Measurements from ENCODE around the gene LSAMP.
"Not testable (repeated sequence)": the region's sequence is repeated elsewhere in the genome, so short reads cannot be mapped to it uniquely, and the experiment has no call there.

Gene LSAMP

DNA sequence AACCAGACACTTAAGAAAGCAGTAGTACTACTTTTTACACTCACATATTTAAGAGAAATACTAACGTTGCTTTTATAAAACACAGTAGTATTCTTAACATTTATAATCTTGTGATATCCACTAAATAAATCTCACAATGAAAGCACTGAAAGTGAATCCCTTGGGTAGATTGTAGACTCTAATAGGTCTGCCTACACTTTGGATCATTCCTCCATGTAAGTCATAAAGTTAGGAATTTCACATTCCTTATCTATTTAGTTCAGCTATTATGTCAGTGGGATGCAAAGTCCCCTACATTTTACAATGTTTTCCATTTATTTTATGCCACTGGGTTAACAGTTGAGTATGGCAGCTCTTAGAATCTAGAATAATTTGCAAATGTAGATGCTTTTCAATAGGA, 330.7 kb downstream of the LSAMP start:
- no peak for DNase-seq

DNA sequence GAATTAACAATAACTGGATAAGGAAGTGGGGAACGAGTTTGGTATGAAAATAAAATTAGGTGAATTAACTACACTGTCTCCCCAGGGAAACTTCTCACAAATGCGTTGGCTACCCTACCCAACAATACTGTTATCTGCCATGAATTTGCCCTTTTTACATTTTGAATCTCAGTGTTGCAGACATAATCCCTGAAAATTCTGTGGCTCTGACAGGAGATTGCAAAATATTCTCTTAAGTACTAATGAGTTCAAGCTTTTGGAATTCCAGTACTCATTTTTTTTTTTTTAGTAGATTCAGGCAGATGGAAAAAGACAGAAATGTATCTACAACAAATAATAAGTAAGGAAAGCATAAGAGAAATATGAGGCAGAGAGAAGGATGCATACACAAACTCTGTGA, 332.6 kb downstream of the LSAMP start:
- DNase-seq = no peak

DNA sequence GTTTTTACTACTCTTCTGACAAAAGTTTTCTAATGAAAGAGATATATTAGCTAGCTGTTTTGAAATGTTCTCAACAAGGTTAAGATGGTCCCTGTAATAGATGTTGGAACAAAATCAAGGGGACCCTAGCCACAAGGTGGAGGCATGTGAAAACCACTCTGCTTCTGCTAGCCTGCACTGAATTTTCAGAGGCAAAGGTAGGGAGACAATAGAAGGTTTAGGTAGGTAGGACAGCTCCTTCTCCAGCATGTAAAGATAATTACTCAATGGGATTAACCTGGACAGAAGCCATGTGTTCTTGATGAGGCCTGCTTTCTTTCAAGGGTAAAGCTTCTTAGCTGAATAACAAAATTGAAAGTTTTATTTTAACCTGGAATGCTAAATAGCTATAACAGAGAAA, 333.5 kb downstream of the LSAMP start:
- DNase-seq = no peak

DNA sequence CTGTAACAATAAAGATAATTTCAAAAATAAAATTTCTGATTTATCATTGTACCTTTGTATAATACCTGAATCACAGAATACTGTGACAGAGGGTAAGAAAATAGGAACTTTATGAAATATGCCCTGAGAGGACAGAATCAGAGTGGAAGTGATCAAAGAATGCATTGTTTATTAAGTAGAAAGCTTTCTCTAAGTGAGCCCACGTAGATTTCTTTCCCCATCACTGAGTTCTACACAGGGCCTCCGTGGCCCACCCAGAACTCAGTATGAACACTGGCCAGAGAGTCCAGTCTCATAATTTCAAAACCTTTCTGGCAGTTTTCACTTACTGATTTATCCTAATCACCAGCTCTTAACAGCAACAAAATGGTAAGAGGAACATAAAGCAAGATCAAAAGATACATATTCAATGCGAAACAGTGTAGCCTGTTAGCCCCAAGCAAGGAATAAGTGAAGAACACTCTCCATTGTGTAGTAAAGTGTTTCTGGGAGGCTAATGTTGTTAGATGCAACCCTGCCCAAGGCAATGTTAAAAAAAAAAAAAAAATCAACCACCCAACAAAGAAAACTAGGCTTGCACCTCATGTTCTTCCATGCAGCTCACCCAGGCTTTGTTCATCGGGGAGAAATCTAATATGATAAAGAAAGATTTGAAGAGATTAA, 341.3 kb downstream of the LSAMP start:
- no peak for DNase-seq

DNA sequence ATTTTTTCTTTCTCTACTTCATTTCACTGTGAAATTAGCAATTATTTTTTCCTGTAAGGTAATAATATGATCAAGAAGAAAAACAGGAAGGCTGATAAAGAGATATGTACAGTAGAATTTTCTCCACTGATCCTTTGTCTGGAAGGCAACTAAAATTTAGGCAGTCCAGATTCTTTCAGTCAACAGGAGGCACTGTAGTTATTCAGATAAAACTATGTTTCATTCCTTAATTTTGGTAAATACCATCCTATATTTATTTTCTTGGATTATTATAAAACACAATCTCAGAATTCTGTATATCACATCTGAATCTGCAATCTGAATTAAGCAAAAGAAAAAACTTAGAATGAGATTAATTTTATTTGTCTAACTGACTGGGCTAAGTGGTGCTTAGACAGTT, 343.2 kb downstream of the LSAMP start:
- DNase-seq = no peak

DNA sequence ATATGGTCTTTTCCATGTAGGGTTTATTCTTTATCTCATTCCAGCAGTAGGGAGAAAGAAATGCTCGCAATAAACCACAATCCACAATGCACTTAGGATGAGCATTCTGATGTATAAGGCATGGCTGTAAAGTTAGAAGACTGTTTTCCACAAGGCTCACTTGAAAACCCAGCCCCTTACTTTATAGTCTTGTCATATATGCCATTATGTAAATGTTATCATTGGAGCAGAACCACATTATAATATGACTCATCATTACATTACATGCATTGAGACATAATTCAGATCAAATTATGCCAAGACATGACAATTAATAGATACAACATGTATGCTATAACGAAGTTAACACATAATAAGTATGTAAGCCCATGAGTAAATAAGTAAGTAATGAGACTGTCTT, 348.1 kb downstream of the LSAMP start:
- no peak for DNase-seq

DNA sequence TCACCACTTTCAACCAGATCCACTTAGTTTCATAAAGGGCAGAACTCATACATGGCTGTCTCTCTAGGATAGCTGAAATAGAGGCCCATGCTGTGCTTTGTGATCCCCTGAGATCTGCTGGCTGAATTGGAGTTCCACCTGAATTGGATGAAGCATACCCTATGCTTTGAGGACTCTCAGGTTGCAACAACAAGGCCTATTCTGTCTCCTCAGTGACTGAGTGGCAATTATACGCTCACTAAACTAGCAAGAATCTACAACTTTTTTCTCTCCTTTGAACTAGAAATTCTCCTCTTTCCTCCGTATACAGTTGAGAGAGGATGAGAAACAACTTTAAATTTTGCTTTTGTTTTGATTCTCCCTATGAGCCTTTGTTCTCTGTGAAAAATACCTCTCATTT, 348.7 kb downstream of the LSAMP start:
- DNase-seq = no peak

DNA sequence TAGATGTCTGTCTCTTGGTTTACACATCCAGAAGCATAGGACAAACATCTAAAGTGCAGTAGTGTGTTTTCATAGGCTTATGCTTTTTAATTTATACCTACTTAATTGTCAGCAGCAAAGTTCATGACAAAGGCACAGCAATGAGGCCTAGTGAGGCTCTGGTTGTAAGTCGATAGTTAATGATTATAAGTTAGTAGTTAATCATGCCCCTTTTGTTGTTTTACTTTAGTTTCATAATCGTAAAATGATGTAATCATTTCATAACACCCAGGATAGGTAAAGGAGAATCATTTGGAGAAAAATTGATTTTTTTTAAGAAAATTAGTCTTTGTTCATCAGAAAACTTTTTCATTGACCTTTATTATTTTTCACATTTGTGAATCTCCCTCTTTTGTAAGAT, 351.9 kb downstream of the LSAMP start:
- DNase-seq = no peak

DNA sequence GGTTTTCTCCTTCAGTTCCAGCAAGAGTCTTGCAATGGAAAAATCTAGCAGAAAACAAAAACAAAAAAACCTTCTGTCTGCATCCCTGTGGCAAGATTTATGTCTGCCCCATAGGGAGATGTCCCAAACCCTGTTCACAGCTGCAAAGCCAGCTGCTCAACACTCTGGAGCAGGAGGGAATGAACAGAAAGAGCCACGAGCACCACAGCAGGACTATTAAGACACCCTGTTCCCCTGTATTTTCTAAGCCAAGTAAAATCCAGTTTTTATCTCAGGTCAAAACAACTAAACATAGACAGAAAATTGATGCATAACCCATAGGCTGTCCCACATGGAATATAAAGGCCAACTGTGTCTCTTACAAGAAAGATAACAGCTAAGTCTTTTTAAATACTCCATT, 357.9 kb downstream of the LSAMP start:
- peak in 3 of 58 donors; percentile 0 to 1 (median 0) for DNase-seq

DNA sequence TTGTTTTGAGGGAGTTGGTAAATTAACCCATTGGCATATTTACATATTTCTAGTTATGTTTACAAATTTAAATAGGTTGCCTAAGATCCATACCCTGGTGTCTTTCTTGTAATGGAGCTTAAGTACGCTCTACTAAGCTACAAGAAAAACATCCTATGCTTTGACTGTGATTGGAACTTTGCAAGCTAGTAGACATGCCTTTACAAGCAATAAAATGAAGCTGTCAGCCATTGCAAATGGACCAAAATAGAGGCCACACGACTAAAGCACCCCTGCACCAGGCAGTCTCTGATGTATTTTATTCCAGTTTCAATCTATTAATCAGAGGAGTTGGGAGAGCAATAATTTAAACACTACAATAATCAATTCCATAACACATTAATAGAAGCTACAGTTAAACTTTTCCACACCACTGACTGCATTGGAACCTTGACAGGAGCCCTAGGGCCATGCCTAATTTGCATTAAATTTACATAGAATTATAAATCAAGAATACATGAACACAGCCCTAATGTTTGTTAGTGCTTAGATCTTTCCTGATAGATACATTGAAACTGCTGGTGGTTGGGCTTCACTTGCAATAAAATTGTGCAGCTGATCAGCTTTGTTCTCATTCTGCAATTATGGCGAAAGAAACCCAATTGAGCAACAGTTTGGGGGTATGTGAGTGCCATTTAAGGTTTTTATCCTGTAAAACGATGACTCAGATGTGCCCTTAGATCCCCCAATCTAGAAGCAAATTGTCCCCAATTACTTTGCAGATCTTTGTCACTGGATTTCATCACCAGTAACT, 360.1 kb downstream of the LSAMP start:
- no peak for DNase-seq

DNA sequence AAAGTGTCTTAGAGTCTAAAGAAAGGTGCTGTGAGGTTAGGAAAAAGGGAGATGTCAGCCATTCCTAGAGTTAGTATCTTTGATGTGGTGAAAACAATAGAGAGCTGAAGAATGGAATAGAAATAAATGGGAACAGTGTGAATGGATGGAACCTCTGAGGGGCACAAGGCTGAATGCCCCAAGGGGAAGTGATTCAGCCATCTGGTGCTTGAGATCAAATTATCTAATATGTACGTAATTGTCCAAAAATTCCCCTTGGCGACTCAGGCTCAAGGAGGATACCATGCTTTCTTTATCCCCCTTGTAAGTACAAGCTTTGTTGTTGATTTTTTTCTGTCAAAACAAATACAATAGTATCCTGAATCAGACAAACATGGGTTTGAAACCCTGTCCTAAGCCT, 361.6 kb downstream of the LSAMP start:
- DNase-seq = no peak

DNA sequence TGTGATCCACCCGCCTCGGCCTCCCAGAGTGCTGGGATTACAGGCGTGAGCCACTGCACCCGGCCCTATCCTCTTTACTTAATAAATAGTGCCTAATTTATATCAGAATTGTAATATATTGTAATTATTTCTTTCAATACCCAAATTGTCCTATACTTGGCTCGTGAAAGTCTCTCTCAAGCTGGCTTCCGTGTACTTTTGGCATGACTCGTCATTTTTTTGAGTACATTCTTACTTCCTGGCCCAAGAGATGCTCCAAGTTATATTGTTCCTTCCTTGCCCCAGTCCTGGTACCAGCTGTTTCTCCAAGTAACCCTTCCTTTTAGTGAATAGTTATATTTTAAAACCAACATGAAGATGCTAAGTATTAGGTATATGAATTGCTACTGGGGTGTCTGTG, 366.7 kb downstream of the LSAMP start:
- no peak for DNase-seq

DNA sequence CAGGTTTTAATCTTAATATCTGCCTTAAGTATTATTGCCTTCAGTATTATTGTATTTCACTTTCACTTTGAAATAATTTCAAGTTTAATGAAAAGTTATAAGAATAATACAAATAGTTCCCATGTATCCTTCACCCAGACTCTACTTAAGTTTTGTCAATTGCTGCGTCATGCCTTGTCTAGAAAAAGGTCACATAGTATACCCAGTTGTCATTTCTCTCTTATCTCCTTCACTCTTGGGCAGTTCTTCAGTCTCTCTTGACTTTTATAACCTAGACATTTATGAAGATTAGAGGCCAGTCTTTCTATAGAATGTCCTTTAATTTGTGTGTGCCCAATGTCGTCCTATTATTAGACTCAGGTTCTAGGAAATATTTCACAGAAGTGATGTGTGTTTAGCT, 367.7 kb downstream of the LSAMP start:
- DNase-seq = no peak

DNA sequence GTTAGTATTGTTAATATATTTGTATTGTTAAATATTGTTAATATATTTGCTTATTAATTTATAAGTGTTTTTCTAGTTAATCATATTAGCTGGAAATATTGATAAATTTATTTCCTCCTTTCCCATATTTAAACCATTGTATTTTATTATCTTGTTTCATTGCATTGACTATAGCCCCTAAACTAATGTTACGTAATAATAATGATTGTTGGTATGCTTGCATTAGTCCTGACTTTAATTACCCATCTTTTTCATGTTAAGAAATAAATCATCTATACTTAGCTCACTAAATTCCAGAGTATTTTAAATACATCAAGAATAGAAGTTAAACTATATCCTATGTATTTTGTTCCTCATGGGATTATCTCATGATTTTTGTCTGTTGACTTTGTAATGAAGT, 368.2 kb downstream of the LSAMP start:
- DNase-seq = no peak

DNA sequence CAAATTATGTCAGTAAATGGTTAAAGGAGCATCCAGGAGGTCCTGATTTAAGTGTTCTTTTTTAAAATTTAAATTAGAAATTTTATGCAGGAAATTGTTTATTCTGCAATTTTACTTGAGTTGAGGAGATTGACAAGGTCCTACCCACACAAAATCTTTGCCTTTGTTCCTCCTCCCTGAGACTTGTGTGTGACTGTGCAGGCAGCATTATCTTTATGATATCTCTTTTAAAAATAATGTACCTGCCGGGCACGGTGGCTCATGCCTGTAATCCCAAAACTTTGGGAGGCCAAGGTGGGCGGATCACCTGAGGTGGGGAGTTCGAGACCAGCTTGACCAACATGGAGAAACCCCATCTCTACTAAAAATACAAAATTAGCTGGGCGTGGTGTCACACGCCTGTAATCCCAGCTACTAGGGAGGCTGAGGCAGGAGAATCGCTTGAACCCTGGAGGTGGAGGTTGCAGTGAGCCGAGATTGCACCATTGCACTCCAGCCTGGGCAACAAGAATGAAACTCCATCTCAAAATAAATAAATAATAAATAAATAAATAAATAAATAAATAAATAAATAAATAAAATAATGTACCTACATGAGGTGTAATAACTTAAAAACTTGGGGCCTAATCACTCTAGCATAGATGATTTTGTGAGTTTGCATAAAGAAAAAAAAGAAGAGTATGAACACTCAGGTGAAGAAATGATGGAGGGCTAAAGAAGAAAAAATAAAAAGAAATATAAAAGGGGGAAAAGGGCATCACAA, 374.6 kb downstream of the LSAMP start:
- DNase-seq = not testable (repeated sequence)

DNA sequence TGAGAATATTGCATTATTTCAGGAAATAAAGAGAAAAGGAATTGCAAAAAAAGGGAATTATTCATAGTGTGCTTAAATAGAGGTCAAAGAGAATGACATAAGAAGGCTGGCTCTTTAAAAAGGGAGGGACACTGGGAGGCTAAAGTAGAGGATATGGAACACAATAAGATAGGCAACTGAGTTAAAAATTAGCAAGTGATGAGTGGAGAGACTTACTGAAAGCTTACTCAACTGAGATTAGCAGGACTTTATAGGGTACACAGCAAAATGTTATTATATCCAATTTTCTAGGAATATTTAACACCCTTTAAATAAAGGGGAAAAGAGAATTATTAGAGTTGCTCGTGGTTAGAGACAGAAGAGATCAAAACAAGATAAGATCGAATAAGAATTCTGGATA, 375.2 kb downstream of the LSAMP start:
- no peak for DNase-seq

DNA sequence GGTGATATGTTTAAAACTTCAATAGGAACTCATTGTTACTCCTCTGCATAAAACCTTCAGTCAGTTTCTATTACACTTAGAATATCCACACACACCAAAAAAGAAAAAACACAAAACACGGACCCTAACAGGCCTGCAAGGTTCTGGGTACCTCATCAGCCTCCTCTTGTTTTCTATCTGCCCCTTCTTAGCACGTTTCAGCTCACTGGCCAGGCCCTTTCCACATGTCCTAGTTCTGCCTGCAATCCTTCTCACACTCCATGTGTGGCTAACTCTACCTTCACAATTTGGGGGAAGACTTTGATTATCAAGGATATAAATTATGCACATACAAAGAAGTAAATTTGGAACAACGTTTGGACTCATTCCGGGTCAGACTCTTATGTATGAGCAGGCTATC, 376.3 kb downstream of the LSAMP start:
- no peak for DNase-seq

DNA sequence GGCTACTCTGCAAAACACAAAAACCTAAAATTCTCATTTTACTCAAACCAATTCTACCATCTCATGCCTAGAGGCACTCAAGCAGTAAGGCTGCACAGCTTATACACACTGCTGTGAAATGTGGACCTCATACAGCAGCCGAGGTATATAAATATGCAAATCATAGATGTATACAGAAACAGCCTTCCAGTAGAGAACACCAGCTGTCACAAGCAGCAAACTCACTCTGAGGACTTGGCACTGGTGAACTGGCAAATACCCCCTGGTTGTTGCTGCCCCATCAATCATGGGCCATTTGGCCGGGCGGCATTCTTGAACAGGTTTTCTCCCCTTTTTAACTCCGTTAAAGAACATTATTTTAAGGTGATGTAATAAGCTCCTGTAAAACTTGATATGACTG, 378.0 kb downstream of the LSAMP start:
- no peak for DNase-seq

DNA sequence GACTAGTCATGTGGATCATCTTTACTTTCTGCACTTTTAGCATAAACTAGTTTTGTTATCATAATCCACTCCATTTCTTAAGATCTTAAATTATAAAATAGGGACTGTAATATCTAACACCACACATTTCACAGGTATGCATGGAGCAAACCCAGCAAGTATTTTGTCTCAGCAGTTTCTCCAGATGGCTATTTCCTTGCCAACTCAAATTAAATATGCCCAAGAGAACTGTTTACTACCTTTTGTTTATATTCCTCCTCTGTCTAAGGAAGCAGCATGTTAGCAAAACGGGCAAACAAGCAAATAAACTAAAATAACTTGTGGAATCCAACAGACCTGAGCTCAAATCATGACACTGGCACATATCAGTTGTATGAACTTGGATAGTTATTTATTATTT, 379.8 kb downstream of the LSAMP start:
- no peak for DNase-seq

DNA sequence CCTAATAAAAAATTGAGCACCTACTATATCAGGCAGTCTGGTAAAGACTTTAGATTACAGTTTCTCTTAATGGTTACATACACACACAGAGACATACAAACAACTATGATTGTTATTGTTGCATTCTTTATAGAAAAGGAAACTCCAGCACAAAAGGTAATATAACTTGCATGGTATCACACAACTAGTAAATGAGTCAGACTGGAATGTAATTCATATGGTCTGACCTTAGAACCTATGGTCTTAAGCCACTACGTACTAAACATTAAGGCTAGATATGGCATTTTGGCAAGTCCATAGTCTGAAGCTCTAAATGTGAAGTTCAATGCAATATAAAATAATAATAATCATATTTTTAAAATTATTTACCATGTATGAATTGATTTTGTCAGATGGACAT, 380.6 kb downstream of the LSAMP start:
- no peak for DNase-seq

DNA sequence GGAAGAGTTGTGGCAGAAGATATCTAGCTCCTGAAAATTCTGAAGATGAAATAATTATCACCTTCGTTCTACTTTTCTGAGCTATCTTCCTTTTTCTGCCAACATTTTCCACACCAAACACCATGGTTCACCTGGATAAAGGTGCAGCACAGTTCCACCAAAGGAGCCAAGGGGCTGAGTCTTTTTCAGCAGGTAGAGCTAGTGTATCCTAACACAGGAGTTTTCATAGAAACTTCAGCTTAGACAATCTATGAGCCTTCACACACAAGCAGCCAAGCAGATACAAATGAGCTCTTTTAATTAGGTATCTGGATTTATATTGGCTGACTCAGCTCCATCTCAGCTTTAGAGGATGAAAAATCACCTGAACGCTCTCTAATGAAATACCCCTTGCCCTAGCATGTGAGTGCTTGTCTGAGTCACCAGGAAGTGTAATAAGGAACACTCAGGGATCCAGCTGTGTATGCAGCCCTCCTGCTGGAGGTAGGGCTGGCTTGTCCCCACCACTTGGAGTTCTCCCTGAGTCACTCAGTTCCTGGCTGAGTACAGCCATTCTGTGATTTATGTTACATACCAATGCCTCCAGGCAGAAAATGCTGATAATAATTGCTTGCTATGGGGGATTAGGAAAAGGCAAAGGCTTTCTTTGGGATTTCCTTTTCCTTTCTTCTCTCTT, 385.7 kb downstream of the LSAMP start:
- no peak for DNase-seq

DNA sequence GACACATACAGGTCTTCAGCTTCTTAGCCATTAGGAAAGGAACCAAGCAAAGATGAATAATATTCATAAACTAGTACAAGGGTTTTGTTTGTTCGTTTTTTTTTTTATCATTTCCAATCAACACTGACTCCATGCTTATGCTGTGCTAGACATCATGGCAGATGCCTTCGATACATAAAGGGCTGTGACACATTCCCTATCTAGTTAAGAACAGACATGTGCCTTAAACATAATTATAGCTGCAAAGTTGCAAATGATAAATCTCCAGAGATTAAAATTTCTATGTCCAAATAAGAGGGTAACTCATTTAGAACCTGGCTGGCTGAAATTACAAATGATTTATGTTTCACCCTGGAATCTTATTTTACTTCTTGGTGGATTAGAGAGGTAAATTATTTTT, 386.4 kb downstream of the LSAMP start:
- no peak for DNase-seq
